K562 (cell line): ENCODE results near the gene FAM222A. TPM values are rescaled to one million over a fixed set of nuclear protein-coding genes. Genes with fewer than 3 reads are reported as not detected.

Experiments used
- ATAC-seq: fragments of 200-7000 bp; cut with Tn5 transposase; 3 replicates; pipeline ENCODE4 v1.9.1; 2020; ENCODE audit warnings: moderate library complexity
- BruUV-seq: library from RNA; stranded (reverse); fragments of 400-500 nt; replicated peaks from 2 replicates; lab custom pipeline; 2021; lab: Mats Ljungman, UMichigan
- CTCF ChIA-PET: fragments of 300-600 bp; formaldehyde crosslinking; extraction: SDS; loops from one replicate; lab custom pipeline; 2021; ENCODE audit warnings: low intra/inter-chr PET ratio; lab: Yijun Ruan, JAX
- POLR2A ChIA-PET: fragments of 300-600, 350-650 bp; sonication (Branson Sonifier 250); formaldehyde crosslinking; extraction: SDS; loops from one replicate; lab custom pipeline; 2021; ENCODE audit warnings: antibody characterized with exemption, inconsistent platforms; lab: Yijun Ruan, JAX
- DNase-seq, 4 experiments: peaks; one replicate each; pipeline versions ENCODE4 v3.0.0 to v3.0.0-alpha.2; 2011 to 2018; ENCODE audit warnings: low spot score in 3 of 4, mixed read lengths in 3 of 4; ENCODE audit errors: extremely low read depth in 1 of 4
- FAIRE-seq: peaks from 2 replicates; lab custom pipeline; 2011; peaks lifted over from hg19 to GRCh38; lab: Jason Lieb, UNC
- H2AFZ ChIP-seq: 2 replicates; pipeline ENCODE4 v1.6.0; 2011; ENCODE audit warnings: low read depth, low read length, control low read depth, inconsistent platforms
- H3K27ac ChIP-seq: fragments of 200-600 bp; 3 replicates; pipeline ENCODE4 v1.8.0; 2011; ENCODE audit warnings: low read depth, mild to moderate bottlenecking, control low read depth, inconsistent platforms, low read length, moderate library complexity, mixed read lengths; ENCODE audit errors: extremely low read depth
- H3K27me3 ChIP-seq, 2 experiments: fragments of 300-600 bp in 1 of 2; 2 replicates in 1 of 2; 3 replicates in 1 of 2; pipeline versions ENCODE4 v1.6.0 to v1.8.0; 2011; ENCODE audit warnings: inconsistent platforms in 2 of 2, low read length in 2 of 2, mild to moderate bottlenecking in 1 of 2, mixed read lengths in 1 of 2, moderate library complexity in 1 of 2; ENCODE audit not compliant: control insufficient read depth in 2 of 2, insufficient read depth in 2 of 2
- H3K36me3 ChIP-seq: fragments of 300-600 bp; 3 replicates; pipeline ENCODE4 v1.8.0; 2011; ENCODE audit warnings: mild to moderate bottlenecking, low read length, inconsistent platforms; ENCODE audit not compliant: control insufficient read depth, insufficient read depth
- H3K4me1 ChIP-seq, 2 experiments: fragments of 200-600 bp in 1 of 2; replicated peaks in 1 of 2; 2 replicates in 1 of 2; 3 replicates in 1 of 2; pipeline versions ENCODE4 v1.5.1 to v1.8.0; 2011; ENCODE audit warnings: inconsistent platforms in 2 of 2, low read length in 2 of 2, mild to moderate bottlenecking in 1 of 2, mixed read lengths in 1 of 2, moderate library complexity in 1 of 2; ENCODE audit not compliant: control insufficient read depth in 2 of 2, insufficient read depth in 2 of 2
- H3K4me2 ChIP-seq: 2 replicates; pipeline ENCODE4 v1.6.1; 2011; ENCODE audit warnings: low read length, control low read depth, inconsistent platforms, mixed read lengths; ENCODE audit not compliant: insufficient read depth
- H3K4me3 ChIP-seq: fragments of 200-600 bp; sonication (generic), shearing (Covaris generic); 2 replicates; pipeline ENCODE4 v1.5.1; 2016; ENCODE audit warnings: control low read depth, inconsistent platforms
- H3K79me2 ChIP-seq: fragments of 200-600 bp; 3 replicates; pipeline ENCODE4 v1.8.0; 2011; ENCODE audit warnings: low read length, inconsistent platforms; ENCODE audit not compliant: control insufficient read depth, insufficient read depth
- H3K9ac ChIP-seq, 2 experiments: 2 replicates each; pipeline versions ENCODE4 v1.6.0 to v1.6.1; 2011; ENCODE audit warnings: low read depth in 2 of 2, low read length in 2 of 2, control low read depth in 1 of 2, inconsistent platforms in 1 of 2, mild to moderate bottlenecking in 1 of 2, mixed read lengths in 1 of 2; ENCODE audit not compliant: insufficient read depth in 1 of 2
- H3K9me1 ChIP-seq: one replicate; pipeline ENCODE4 v1.6.0; 2011; ENCODE audit warnings: inconsistent platforms, mild to moderate bottlenecking, low read length, moderate library complexity; ENCODE audit not compliant: control insufficient read depth, insufficient read depth
- H3K9me3 ChIP-seq: replicated peaks from 2 replicates; pipeline ENCODE4 v1.5.1; 2011; ENCODE audit warnings: low read depth, low read length, inconsistent platforms; ENCODE audit not compliant: control insufficient read depth, insufficient read depth
- H4K20me1 ChIP-seq: replicated peaks from 2 replicates; pipeline ENCODE4 v1.6.1; 2011; ENCODE audit warnings: low read length, inconsistent platforms, mixed read lengths; ENCODE audit not compliant: control insufficient read depth, insufficient read depth
- ARID2 ChIP-seq: fragments of 450-650 bp; IDR thresholded peaks from 2 replicates; pipeline ENCODE4 v1.6.1; 2017; ENCODE audit warnings: antibody characterized with exemption, mild to moderate bottlenecking
- ETS2 ChIP-seq: IDR thresholded peaks from 2 replicates; pipeline ENCODE4 v1.6.1; 2016; ENCODE audit warnings: borderline replicate concordance, missing genetic modification characterization, mild to moderate bottlenecking, moderate library complexity, missing compliant biosample characterization; ENCODE audit not compliant: poor library complexity, severe bottlenecking
- ETV6 ChIP-seq, 3 experiments: fragments of 150-350 bp in 1 of 3; sonication (generic) in 1 of 3; formaldehyde crosslinking in 1 of 3; IDR thresholded peaks; 2 replicates each; pipeline versions ENCODE4 v1.6.1 to v1.8.0; 2014 to 2022; ENCODE audit warnings: borderline replicate concordance in 2 of 3, low read depth in 2 of 3, antibody characterized with exemption in 1 of 3, low read length in 1 of 3, mild to moderate bottlenecking in 1 of 3, missing genetic modification reagents in 1 of 3
- NFIX ChIP-seq: fragments of 250-450 bp; sonication (Bioruptor Pico); IDR thresholded peaks from 2 replicates; pipeline ENCODE4 v1.4.0; 2020; ENCODE audit warnings: low read depth, mild to moderate bottlenecking, moderate library complexity
- SAFB ChIP-seq: fragments of 200-400 bp; formaldehyde crosslinking; IDR thresholded peaks from 2 replicates; pipeline ENCODE4 v1.6.1; 2017; ENCODE audit warnings: low read depth, low read length, borderline replicate concordance
- TCF7 ChIP-seq: sonication (generic); IDR thresholded peaks from 2 replicates; pipeline ENCODE4 v1.6.1; 2016; ENCODE audit warnings: antibody characterized with exemption, borderline replicate concordance
- ZNF384 ChIP-seq: IDR thresholded peaks from 2 replicates; pipeline ENCODE4 v1.6.1; 2012; ENCODE audit warnings: low read depth, low read length, improper control_type of control experiment
- ZNF609 ChIP-seq: sonication (generic); formaldehyde crosslinking; IDR thresholded peaks from 2 replicates; pipeline ENCODE4 v1.8.1; 2023; ENCODE audit warnings: missing genetic modification reagents, mild to moderate bottlenecking, borderline replicate concordance
- WGBS: fragments of 100-300 bp; shearing (Covaris generic); methylation state at CpG from one replicate; pipeline ENCODE4 v1.1.6; 2016; ENCODE audit warnings: low coverage, mixed read lengths; ENCODE audit not compliant: insufficient coverage; ENCODE audit errors: missing lambda C conversion rate; 5-methylcytosine and 5-hydroxymethylcytosine counted together
- in situ Hi-C: fragments of 300-500 bp; cut with MboI; formaldehyde crosslinking; loops from 4 replicates; pipeline ENCODE4 v1.15.0; 2018; ENCODE audit warnings: inconsistent platforms, mixed read lengths
- intact Hi-C: fragments of 100-400 bp; cut with micrococcal nuclease; formaldehyde crosslinking; loops from 2 replicates; pipeline ENCODE4 v1.14.2; 2022
- polyA plus RNA-seq, 8 experiments: library from polyadenylated mRNA; depleted of rRNA in 4 of 8; stranded (reverse) in 5 of 8; unstranded in 3 of 8; fragments of >200 nt; fragmentation: Nextera tagmentation in 2 of 8; fragmentation: Illumina TruSeq in 1 of 8; extraction: Ambion mirVana in 2 of 8; extraction: Trizol in 1 of 8; gene quantifications; 2 replicates each; pipeline versions ENCODE4 v1.2.1 to v1.2.3, GENCODE V29; 2011 to 2014; ENCODE audit warnings: inconsistent platforms in 1 of 8, missing spikeins in 1 of 8
- total RNA-seq, 7 experiments: library from RNA; depleted of rRNA in 6 of 7; stranded (reverse); fragments of >200 nt in 6 of 7; fragmentation: Illumina TruSeq in 2 of 7; extraction: Trizol in 2 of 7; gene quantifications; 2 replicates each; pipeline versions ENCODE4 v1.2.1 to v1.2.3, GENCODE V29; 2011 to 2021; ENCODE audit warnings: low replicate concordance in 1 of 7
- TF ChIP-seq, protein P1 (sequence below): sonication (generic); formaldehyde crosslinking; IDR thresholded peaks from 2 replicates; pipeline ENCODE4 v1.8.0; 2022; ENCODE audit warnings: missing genetic modification reagents, mild to moderate bottlenecking, borderline replicate concordance
- TF ChIP-seq, protein P2 (sequence below): IDR thresholded peaks from 2 replicates; pipeline ENCODE4 v1.6.1; 2016; ENCODE audit warnings: missing genetic modification characterization, missing compliant biosample characterization

Gene FAM222A
- total and polyA plus RNA-seq, 9 of the 15 experiments (the other 6 are each of a cell fraction or from before 2014, with no cell fraction given): 0.03 to 0.36 (median 0.12) TPM; not detected in 1

GRCh38 chr12:109741286-109741969, 27.8 kb downstream of the FAM222A start:
- no peaks in the 10 kb centered on the region for H3K9me1 ChIP-seq
- no peak for FAIRE-seq
- H3K4me1 ChIP-seq: peaks cover 7 to 16% of the 10 kb centered on the region in 2 experiments; a peak in 3 of 5 replicates
- no peaks in the 10 kb centered on the region for H3K9me3 ChIP-seq
- no peak overlapping the region for H3K27ac ChIP-seq
- intact Hi-C loops (no loop called here), in situ Hi-C loops (no loop called here)
- ChIA-PET POLR2A (no interaction called here), CTCF (no interaction called here)
- no peak for TF ChIP-seq ZNF609 (CRISPR knock-in tag)
- TF ChIP-seq ARID2: no peak
- no peak for TF ChIP-seq NFIX (CRISPR knock-in tag)
- no peak for TF ChIP-seq ETV6 (IDR thresholded peaks at IDR 0.05; ENCODE audit: borderline replicate concordance in 1 of 2, low read depth in 2 of 2, low read length in 1 of 2)
- no peak for TF ChIP-seq ETV6 (CRISPR knock-in tag; IDR thresholded peaks at IDR 0.05; ENCODE audit: borderline replicate concordance)
- TF ChIP-seq TCF7: no peak
- TF ChIP-seq ZNF384: no peak
- TF ChIP-seq SAFB: no peak
- TF ChIP-seq ETS2: no peak
- TF ChIP-seq, protein P1, sequence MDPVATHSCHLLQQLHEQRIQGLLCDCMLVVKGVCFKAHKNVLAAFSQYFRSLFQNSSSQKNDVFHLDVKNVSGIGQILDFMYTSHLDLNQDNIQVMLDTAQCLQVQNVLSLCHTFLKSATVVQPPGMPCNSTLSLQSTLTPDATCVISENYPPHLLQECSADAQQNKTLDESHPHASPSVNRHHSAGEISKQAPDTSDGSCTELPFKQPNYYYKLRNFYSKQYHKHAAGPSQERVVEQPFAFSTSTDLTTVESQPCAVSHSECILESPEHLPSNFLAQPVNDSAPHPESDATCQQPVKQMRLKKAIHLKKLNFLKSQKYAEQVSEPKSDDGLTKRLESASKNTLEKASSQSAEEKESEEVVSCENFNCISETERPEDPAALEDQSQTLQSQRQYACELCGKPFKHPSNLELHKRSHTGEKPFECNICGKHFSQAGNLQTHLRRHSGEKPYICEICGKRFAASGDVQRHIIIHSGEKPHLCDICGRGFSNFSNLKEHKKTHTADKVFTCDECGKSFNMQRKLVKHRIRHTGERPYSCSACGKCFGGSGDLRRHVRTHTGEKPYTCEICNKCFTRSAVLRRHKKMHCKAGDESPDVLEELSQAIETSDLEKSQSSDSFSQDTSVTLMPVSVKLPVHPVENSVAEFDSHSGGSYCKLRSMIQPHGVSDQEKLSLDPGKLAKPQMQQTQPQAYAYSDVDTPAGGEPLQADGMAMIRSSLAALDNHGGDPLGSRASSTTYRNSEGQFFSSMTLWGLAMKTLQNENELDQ (CRISPR knock-in tag): no peak
- TF ChIP-seq, protein P2, sequence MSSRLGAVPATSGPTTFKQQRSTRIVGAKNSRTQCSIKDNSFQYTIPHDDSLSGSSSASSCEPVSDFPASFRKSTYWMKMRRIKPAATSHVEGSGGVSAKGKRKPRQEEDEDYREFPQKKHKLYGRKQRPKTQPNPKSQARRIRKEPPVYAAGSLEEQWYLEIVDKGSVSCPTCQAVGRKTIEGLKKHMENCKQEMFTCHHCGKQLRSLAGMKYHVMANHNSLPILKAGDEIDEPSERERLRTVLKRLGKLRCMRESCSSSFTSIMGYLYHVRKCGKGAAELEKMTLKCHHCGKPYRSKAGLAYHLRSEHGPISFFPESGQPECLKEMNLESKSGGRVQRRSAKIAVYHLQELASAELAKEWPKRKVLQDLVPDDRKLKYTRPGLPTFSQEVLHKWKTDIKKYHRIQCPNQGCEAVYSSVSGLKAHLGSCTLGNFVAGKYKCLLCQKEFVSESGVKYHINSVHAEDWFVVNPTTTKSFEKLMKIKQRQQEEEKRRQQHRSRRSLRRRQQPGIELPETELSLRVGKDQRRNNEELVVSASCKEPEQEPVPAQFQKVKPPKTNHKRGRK: no peak
- no TSS peak for BruUV-seq
- no peaks in the 10 kb centered on the region for H3K79me2 ChIP-seq
- H3K27me3 ChIP-seq: peaks cover 8 to 35% of the 10 kb centered on the region in 2 experiments; a peak in 4 of 5 replicates
- no peak overlapping the region for H3K4me2 ChIP-seq
- H3K4me3 ChIP-seq: no peak overlapping the region
- no peak for DNase-seq
- ATAC-seq: no peak
- peaks cover 16% of the 10 kb centered on the region for H4K20me1 ChIP-seq
- no peaks in the 10 kb centered on the region for H3K36me3 ChIP-seq
- H2AFZ ChIP-seq: no peak overlapping the region
- peak overlapping the region in 1 of 2 experiments; percentile 8; a peak in 1 of 4 replicates for H3K9ac ChIP-seq
- 0% methylated on average over 4 of the region's 4 CpGs for WGBS
